ENCODE measurements around the gene ANGPTL2.

ANGPTL2 gene

DNA sequence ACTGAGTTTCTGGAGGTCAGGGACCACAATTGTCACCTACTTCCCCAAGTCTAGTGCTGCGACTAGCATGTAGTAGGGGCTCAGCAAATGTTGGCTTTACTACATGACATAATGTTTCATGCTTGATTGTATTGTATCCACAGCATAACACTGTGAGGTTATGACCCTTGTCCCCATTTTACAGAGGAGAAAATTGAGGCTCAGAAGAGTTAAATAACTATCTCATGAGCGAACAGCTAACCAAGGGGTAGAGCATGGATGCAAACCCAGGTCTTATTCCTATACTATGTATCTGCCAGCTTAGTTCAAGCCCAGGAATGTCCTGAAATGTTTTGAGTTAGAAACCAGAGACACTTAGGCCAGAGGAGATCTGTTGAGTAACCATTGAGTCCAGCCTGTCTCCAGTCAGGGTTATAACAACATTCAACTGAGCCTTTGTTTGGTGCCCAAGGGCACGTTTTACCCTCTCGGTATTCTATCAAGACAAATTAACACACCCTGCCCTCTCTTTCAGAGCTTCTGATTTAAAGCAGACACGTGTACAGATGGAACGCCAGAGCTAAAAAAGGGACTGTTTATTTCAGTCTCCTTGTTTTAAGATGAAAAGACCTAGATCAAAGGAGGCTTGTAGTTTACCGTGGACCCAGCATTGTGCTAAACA, 16.5 kb downstream of the ANGPTL2 start:
- TF ChIP-seq TEAD4 (IDR thresholded peaks at IDR 0.05) (no peak), ZBTB7A (IDR thresholded peaks at IDR 0.05; ENCODE audit: low read depth) (no peak), TAF1 (IDR thresholded peaks at IDR 0.05; ENCODE audit: low read depth) (no peak), FOXM1 (IDR thresholded peaks at IDR 0.05; ENCODE audit: borderline replicate concordance, low read depth) (no peak), YY1 (IDR thresholded peaks at IDR 0.05; ENCODE audit: low read depth) (no peak), NFIC (IDR thresholded peaks at IDR 0.05) (no peak), RAD21 (IDR thresholded peaks at IDR 0.05; ENCODE audit: low read depth) (no peak)

DNA sequence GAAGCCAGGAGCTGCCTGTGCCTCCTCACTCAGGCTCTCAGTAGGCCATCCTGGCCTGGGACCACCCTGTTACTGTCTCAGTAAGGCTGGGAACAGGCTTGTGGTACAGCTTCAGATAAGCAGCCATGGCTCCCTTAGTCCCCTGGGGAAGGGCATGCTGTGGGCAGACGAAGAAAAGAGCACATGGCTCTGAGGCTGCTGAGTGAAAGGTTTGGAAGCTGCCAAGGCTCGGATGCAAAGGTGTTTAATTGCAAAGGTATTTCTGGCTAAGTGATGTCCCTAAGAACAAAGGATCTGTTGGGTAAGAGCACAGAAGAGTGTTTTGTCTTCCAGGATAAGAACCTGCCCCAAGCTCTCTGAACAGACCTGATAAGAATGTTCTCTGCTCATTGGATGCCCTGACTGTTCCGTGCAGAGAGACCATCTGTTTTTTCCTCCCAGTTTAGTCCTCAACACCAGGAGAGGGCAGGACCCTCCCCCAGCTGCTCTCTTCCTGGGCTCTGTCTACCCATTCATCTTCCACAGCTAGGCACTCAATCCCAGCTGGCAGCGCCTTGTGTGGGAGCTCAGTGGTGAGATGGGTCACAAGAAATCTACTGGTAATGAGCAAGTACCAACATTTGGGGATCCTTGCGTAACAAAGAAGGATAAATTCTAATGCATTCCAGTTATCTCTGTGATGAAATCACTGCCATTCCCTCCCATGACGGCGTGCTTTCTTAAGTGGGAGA, 17.7 kb downstream of the ANGPTL2 start:
- TF ChIP-seq, protein P1, sequence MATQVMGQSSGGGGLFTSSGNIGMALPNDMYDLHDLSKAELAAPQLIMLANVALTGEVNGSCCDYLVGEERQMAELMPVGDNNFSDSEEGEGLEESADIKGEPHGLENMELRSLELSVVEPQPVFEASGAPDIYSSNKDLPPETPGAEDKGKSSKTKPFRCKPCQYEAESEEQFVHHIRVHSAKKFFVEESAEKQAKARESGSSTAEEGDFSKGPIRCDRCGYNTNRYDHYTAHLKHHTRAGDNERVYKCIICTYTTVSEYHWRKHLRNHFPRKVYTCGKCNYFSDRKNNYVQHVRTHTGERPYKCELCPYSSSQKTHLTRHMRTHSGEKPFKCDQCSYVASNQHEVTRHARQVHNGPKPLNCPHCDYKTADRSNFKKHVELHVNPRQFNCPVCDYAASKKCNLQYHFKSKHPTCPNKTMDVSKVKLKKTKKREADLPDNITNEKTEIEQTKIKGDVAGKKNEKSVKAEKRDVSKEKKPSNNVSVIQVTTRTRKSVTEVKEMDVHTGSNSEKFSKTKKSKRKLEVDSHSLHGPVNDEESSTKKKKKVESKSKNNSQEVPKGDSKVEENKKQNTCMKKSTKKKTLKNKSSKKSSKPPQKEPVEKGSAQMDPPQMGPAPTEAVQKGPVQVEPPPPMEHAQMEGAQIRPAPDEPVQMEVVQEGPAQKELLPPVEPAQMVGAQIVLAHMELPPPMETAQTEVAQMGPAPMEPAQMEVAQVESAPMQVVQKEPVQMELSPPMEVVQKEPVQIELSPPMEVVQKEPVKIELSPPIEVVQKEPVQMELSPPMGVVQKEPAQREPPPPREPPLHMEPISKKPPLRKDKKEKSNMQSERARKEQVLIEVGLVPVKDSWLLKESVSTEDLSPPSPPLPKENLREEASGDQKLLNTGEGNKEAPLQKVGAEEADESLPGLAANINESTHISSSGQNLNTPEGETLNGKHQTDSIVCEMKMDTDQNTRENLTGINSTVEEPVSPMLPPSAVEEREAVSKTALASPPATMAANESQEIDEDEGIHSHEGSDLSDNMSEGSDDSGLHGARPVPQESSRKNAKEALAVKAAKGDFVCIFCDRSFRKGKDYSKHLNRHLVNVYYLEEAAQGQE (IDR thresholded peaks at IDR 0.05; ENCODE audit: low read depth), result no peak
- TF ChIP-seq ZBTB7A (IDR thresholded peaks at IDR 0.05; ENCODE audit: low read depth) (no peak), CEBPB (IDR thresholded peaks at IDR 0.05) (no peak), TEAD4 (IDR thresholded peaks at IDR 0.05) (no peak), NFIC (IDR thresholded peaks at IDR 0.05) (no peak), EGR1 (IDR thresholded peaks at IDR 0.05) (no peak)
- TF ChIP-seq, protein P2, sequence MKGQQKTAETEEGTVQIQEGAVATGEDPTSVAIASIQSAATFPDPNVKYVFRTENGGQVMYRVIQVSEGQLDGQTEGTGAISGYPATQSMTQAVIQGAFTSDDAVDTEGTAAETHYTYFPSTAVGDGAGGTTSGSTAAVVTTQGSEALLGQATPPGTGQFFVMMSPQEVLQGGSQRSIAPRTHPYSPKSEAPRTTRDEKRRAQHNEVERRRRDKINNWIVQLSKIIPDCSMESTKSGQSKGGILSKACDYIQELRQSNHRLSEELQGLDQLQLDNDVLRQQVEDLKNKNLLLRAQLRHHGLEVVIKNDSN (IDR thresholded peaks at IDR 0.05), result no peak

DNA sequence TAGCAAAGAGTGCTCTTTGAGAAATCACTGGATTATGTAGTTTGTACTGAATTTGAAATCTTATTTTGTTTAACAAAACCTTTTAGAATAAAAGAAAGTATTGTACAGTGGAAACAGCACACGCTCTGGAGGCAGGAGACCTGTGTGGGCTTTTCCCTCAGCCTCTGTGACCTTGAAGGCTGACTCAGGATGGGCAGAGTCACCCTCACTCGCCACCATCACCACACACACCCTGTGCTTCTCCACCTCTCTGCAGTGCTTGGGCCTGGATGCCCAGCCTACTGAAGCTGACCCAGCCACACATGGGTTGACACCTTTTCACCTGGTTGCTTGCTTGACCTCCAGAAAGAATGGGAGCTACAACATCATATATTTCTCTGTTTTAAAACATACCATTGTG, 19.6 kb downstream of the ANGPTL2 start:
- no peak for TF ChIP-seq TCF12 (IDR thresholded peaks at IDR 0.05; ENCODE audit: low read depth)
- no peak for TF ChIP-seq CREB1 (IDR thresholded peaks at IDR 0.05; ENCODE audit: low read depth)
- TF ChIP-seq FOXM1 (IDR thresholded peaks at IDR 0.05; ENCODE audit: borderline replicate concordance, low read depth), result no peak
- TF ChIP-seq, protein P3, sequence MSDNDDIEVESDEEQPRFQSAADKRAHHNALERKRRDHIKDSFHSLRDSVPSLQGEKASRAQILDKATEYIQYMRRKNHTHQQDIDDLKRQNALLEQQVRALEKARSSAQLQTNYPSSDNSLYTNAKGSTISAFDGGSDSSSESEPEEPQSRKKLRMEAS (IDR thresholded peaks at IDR 0.05), result no peak
- no peak for TF ChIP-seq TAF1 (IDR thresholded peaks at IDR 0.05; ENCODE audit: low read depth)
- no peak for TF ChIP-seq ZBTB7A (IDR thresholded peaks at IDR 0.05; ENCODE audit: low read depth)
- no peak for TF ChIP-seq CEBPB (IDR thresholded peaks at IDR 0.05)
- TF ChIP-seq TEAD4 (IDR thresholded peaks at IDR 0.05), result no peak
- TF ChIP-seq YY1 (IDR thresholded peaks at IDR 0.05; ENCODE audit: low read depth), result no peak
- no peak for TF ChIP-seq EGR1 (IDR thresholded peaks at IDR 0.05)
- TF ChIP-seq EP300 (IDR thresholded peaks at IDR 0.05; ENCODE audit: borderline replicate concordance), result no peak
- TF ChIP-seq, protein P1 (IDR thresholded peaks at IDR 0.05; ENCODE audit: low read depth), result no peak
- TF ChIP-seq, protein P2 (IDR thresholded peaks at IDR 0.05), result no peak
- no peak for TF ChIP-seq RAD21 (IDR thresholded peaks at IDR 0.05; ENCODE audit: low read depth)
- TF ChIP-seq NFIC (IDR thresholded peaks at IDR 0.05), result no peak

DNA sequence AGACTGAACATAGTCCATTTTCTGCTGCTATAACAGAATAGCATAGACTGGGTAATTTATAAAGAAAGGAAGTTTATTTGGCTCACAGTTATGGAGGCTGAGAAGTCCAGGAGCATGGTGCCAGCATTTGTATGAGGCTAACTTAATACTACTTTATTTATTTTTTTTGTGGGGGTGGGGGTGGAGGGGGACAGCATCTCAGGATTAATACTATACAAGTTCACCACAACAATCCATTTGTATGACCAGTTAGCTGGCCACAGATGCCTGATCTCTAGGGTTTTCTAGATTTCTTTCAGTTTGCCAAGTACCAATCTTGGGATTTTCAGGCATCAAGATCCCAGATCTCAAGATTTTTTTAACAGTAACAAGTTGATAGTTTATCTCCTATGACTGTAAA, 20.3 kb downstream of the ANGPTL2 start:
- TF ChIP-seq ZBTB7A (IDR thresholded peaks at IDR 0.05; ENCODE audit: low read depth), result no peak
- no peak for TF ChIP-seq CREB1 (IDR thresholded peaks at IDR 0.05; ENCODE audit: low read depth)
- TF ChIP-seq, protein P2 (IDR thresholded peaks at IDR 0.05), result no peak
- TF ChIP-seq, protein P3 (IDR thresholded peaks at IDR 0.05), result no peak
- TF ChIP-seq YY1 (IDR thresholded peaks at IDR 0.05; ENCODE audit: low read depth), result no peak
- TF ChIP-seq TAF1 (IDR thresholded peaks at IDR 0.05; ENCODE audit: low read depth), result no peak
- no peak for TF ChIP-seq NFIC (IDR thresholded peaks at IDR 0.05)
- no peak for TF ChIP-seq EP300 (IDR thresholded peaks at IDR 0.05; ENCODE audit: borderline replicate concordance)
- no peak for TF ChIP-seq TCF12 (IDR thresholded peaks at IDR 0.05; ENCODE audit: low read depth)
- no peak for TF ChIP-seq FOXM1 (IDR thresholded peaks at IDR 0.05; ENCODE audit: borderline replicate concordance, low read depth)

DNA sequence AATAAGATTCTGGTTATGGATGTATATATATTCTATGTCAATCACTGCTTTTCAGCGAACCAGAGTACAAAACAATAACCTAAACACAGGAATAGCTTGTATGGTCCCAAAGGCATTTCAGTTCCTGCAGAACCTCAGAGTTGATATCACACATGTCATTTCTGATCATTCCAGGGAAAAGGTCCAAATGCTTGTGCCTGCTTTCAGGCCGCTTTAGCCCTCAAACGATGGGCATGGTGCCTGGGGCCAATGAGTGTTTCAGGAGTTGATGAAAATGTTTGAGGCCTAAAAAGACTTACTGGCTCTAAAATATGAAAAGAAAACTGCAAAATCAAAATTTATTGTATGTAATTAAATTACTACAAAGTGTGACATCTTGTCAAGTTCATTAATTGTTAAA, 22.8 kb downstream of the ANGPTL2 start:
- TF ChIP-seq ZBTB7A (IDR thresholded peaks at IDR 0.05; ENCODE audit: low read depth), result no peak

Data from Ishikawa (cell line).